Stimulated activated CD8-positive, alpha-beta memory T cell treated with anti-CD3 and anti-CD28 coated beads, Interleukin-4, amount 100 ng/mL, for 4 hours (primary cell): ENCODE data around the gene FRY.

ENCODE experiments used
- DNase-seq, 2 donors: peaks; one replicate each; pipeline ENCODE4 v3.0.0-alpha.2; 2020; ENCODE audit warnings: low read depth in 2 of 2, low spot score in 1 of 2

Gene FRY

DNA sequence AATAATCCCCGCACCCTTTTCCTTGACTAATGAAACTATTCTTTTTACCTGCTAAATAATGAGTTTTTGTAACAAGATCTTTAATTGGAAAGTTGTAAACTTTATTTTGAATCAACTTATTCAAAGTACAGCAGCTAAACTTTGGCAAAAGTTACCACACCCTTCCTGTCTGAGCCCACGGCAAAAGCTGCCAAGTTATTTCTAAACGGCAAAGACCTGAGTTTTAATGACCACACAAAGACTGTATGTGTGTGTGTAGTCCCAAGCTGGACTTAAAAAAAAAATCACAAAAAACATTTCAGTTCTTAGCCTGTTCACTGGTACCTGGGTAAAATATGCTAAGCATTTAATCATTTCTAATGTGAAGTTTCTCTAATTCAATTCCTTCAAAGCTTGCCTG lies 222.8 kb downstream of the FRY start:
- no peak for DNase-seq

DNA sequence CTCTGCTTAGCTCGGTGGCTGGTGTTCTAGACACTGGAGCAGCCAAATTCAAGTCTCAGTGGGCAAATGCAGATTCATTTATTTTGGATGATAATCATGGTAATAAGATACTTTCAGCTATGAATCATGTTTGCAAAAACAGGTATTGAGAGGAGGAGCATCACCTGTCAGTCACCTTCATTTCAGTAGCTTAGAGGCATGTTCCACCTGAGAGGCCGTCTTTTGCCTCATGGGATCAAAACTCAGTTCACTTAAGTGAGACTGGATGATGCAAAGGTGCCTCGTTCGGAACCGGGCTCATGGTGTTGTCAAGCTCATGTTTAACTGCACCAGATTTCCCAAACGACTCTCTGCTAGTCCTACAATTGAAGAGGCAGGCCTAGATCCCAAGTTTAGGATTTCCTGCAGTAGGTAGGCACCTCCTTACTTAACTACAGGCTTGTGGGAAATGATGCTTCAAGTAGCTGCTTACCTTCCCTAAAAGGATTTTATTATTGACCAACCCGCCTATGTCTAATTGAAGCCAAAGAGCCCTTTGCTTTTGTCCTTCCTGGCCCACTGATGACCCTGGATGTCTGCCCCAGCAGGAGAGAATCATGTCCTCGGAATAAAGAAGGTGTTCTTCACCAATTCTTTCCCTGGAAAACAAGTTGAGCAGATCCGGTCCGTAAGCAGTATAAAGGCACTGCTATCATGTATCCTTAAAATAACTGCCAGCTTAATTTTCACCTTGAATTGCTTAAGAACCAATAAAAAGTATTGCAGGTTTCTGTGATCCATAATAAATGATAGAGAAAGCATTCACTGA lies 223.5 kb downstream of the FRY start:
- DNase-seq = no peak

DNA sequence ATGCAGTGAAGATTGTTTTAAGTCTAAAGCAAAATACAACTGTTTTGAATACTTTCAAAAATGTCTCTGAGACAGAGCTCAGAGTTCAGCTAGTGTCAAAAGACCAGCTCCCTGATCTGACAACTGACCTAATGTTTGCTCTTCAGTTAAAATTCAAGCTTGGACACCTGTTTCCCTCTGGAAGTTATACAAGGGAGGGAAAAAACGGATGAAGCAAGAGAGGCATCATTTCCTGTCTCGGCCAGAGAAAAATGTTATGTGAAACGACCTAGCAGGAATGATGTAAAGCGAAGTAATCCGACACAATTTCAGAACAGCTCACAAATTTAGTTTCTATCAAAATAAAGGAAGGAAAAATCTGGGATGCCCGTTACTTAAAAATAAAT lies 224.1 kb downstream of the FRY start:
- no peak for DNase-seq

DNA sequence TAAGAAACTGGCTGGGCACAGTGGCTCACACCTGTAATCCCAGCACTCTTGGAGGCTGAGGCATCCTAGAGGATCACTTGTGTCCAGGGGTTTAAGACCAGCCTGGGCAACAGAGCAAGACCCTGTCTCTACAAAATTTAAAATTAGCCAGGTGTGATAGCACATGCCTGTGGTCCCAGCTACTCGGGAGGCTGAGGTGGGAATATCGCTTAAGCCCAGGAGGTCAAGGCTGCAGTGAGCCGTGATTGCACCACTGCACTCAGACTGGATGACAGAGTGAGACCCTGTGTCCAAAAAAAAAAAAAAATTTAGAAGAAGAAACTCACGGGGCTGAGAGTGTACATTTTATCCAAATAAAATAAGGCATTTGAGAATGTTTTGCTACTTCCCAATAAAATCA lies 224.7 kb downstream of the FRY start:
- DNase-seq = no peak

DNA sequence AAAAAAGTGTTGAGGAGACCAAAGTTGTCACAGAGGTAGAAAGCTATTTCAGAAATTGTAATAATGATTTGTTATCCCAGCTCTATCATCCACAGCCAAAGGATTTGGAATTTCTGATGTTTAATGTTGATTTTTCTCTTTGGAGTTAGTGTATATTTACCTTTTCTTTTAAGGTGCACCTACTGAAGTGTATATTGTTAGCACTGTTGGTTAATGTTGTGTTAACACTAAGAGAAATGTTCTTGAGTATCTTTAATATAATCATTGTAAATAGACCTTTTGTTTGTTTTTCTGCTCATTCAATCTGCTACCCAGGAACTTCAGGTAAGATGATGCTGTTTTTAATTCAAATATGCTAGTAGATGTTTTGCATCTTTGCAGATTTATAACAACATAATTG lies 226.1 kb downstream of the FRY start:
- no peak for DNase-seq

DNA sequence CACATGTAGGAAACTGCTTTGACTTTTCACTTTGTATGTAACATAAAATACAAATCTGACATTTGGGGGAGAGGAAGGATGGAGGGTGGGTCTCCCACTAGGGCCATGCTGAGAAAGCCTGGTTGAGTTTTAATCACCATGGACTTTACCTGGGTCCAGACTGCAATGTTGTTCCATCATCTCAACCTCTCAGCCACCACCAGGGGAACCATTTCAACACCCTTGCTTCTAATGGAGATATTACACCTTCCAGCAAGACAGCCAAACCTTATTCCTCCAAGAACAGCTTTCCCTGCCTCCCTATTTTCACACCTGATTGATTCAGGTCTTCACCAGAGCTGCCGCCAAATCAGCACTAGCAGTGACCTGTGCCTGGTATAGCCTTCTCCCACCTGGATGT lies 227.5 kb downstream of the FRY start:
- DNase-seq = no peak

DNA sequence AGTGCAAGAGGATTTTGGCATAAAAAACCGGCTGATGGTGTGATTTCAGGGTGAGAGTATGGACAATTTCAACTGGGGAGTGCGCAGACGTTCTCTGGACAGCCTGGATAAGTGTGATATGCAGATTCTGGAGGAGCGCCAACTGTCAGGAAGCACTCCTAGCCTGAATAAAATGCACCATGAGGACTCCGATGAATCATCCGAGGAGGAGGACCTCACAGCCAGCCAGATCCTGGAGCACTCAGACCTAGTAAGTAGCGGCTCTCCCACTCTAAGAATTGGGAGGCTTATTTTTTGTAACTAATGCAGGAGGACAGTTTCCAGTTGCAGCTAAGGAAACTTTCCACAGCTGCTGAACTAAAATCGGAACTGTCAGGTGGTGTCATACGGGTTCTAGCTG lies 230.0 kb downstream of the FRY start:
- DNase-seq = no peak

DNA sequence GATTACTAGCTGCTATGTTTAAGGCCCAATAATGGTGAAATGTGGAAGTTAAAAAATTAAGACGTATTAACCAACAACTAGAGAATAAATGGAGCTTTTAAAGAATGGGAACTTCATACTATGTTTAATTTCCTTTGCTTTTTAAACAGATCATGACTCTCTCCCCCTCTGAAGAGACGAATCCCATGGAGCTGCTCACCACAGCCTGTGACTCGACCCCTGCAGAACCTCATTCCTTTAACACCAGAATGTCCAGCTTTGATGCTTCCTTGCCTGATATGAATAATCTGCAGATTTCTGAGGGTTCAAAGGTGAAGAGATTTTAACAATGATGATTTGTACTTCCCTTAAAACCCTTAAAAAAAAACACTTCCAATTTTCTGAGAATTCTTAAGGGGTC lies 230.6 kb downstream of the FRY start:
- no peak for DNase-seq

DNA sequence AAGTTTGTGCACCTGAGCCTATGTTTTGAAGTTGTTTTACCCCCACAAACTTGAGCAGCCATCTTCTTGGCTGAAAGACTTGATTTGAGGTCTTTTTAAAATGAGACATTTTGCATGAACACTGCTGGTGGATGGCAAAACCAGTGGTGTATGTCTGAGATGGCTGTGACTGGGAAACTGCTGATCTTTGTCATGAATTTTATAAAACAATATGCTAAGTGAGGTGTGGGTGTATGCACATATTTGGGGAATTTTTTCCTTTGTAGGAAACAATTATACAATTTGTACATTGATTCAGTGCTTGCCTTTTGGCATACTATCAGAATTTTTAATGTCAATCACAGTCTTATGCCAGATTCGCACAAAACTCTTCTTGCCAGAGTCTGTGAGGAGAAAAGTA lies 231.0 kb downstream of the FRY start:
- no peak for DNase-seq

DNA sequence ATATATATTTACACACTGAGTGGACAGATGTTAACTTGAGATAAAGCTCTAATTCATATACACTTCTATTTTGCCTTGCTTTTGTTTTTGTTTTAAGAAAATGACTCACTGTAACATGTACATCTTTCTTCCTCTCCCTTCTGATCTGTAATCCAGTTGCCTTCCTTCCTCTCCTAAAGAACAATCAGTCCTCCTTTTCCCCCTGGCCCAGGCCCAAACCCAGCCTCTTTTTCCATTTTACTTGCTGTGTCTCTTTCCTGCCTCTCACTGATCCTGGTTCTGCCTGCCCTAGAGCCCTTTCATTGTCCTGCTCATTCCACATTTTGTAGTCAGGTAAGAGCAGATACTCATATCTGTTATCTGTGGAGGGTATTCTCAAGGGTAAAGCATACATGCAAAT lies 232.8 kb downstream of the FRY start:
- no peak for DNase-seq

DNA sequence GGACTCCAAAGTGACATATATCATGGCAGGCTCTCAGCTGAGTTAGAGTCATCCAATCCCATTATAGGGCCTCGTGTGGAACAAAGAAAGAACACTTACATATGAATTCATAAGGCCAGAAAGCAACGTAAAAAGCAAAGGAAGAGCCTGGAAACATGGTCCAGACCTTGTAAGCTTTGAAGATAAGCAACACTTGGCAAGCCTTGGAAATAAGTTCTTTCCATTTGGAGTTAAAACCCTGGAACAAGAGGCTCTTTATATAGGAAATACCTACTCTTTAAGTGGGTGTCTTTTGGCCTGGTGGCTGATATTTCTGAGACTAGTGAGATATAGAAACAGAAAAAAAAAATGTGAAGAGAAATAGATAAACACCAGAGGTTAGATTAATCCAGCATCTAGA lies 234.2 kb downstream of the FRY start:
- no peak for DNase-seq

DNA sequence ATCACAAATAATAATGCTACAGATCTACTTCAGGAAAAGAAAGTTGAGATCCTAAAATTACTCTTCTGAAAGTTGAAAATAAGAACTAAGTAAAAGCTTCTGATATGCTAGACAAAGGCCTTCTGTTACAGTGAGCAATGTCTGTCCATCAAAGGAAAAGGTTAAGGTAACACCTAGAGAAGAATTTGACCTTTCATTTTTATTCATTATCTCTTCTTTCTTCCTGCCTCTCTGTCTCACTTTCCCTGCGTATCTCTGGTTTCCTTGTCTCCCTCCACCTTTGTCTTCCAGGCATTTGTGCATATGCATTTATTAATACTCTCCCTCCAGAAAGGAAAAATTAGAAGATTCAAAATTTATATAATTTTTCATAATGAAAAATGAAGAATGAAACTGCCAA lies 234.6 kb downstream of the FRY start:
- no peak for DNase-seq

DNA sequence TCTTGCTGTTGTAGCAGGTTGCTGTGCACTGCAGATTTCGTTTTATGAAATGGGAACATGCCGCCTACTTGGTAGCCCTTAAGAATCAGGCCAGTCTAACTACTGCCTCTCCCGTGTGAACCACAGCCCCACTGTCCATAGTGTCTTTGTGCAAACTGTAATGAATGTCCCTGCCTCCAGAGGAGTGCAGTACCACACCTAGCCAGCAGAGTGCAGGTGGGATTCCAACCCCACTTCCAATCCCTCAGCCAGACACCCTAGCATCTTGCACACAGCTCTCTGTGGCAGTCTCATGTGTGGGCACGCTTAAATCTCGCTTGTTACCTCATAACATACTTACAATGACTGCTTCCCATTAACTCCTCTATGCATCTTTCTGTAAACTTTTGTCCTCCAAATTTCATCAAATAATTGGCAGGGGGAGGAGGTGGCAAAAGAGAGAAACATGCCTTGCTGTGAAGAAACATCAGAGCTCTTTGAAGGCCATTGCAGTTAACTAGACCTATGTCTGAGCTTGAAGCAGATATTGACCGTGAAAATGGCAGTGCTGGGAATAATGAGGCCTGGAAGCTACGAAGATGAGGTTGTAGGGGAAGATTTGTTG lies 236.4 kb downstream of the FRY start:
- peak in 1 of 2 donors; percentile 35 for DNase-seq

DNA sequence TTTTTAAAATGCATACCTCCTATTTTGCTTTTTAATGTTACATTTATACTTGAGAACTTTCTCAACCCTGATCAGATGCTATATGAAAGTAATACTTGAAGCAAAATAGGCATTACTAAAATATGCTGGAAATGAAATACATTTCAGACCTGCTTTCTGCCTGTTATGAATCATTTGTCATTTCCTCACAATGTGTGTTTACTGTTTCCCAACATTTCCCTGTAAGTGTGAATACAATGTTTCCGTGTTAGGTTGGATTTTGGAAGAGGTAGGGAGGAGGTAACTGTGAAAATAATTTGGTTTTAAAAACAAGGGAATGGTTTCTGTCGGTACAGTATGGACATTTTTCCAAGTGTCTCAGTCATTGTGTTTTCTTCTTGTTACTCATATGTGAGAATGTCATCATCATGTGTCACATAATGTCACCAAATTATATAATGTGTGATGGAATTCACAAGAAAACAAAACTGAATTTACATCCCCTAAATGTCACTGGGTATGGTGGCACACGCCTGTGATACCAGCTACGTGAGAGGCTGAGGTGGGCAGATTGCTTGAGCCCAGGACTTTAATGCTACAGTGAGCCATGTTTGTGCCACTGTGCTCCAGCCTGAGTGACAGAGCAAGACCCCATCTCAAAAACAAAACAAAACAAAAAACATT lies 240.6 kb downstream of the FRY start:
- DNase-seq = no peak

DNA sequence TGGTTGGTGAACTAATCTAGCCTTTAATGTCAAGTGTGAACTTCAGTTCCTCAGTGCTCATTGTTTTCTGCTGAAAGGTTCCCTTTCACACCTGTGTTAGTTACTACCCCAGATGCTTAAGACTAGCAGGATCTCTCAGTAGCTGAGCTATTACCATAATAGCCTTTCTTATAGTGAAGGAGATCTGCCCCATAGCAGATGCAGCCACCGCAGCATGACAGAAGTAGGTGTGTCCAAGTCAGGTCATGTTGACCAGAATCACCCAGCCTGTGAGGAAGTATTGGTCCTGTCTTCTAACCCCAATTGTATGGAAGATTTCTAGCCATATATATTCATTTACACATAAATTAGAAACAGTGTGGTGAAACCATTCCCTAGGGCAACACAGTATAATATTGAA lies 246.3 kb downstream of the FRY start:
- no peak for DNase-seq

DNA sequence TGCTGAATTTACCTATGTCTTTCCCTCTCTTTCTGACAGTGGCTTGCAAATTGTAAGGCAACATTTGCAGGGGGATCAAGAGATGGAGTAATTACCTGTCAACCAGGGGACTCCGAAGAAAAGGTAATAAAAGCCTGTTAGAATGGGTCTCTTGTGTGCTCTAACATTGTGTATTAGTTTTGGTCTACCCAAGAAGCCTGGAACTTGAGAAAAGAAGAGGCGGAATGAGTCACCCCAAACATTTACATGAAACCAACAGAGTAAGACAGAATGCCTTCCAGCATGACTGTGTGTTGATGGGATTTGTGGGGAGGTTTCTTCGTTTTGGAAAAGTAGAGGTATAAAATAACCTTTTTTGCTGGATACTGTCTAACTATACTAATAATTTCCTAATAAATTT lies 246.9 kb downstream of the FRY start:
- DNase-seq = no peak

DNA sequence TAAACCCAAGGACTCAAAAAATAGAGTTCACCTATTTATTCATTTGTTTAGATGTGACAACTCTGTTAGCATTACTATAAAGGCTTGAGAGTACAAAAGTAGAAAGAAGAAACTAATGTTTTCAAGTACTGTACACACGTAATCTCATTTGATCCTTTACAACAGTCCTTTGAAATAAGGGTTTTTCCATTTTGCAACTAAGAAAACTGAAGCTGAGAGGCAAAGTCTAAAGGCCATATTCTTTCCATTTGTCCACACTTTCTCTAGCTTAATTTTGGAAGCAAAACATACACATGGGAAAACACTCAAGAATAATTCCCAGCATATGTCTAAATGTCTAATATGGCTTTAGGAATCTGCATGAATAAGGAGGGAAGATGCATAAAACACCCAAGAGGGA lies 249.5 kb downstream of the FRY start:
- DNase-seq = no peak

DNA sequence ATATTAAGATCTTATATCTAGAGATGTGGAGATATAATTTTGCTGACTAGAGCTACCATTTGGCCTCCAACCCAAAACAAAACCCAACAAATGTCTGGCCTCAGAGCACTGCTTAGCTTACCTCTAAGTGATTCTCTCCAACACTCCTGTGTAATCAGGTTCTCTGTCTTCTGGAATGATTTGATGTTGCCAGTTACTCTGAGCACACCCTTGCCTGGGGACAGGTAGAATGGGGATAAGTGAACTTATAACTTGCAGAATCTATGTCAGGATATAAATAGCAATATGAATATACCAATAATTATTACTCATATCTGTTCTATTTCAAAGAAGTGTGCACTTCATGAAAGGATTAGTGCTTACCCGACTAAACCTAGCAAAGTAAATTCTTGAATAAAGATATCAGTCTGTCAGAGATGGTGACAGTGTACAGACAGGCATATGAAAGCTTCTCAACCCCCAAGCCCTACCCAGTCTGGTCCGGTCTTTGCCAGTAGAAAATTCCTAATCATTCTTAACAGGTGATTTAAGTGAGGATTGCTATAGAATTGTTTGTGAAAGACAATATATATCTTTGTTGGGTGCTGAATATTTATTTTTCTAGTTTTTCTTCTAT lies 250.6 kb downstream of the FRY start:
- no peak for DNase-seq

DNA sequence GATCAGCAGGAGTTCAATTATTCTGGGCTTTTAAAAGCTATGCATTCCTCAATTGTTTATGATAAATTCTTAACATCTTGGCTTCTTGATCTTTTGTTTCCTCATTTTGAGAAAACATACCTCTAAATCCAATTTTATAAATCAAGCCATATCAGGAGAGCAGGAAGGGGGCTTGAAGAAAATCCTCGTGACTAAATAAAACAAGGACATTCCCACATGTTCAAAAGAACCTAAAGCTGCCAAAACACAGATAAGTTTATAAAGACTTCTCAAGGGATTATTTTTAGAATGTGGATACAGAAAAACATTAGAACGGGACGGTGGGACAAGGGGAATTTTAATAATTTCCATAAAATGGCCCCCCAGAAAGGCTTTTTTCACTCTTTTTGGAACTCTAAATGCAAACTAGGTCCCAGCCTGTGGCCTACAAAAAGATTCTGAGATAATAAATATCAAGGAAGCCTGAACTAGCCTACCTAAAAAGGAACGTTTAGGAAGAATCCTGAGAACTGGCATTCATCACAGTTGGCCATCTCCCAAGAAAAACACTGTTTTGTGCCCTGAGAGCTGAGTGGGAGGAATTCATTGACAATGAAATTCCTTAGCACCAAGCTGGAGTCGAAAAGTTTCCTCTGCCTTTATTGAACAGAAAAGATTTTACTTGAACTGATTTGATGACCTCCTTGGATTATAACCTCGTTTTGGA lies 253.5 kb downstream of the FRY start:
- DNase-seq = no peak

DNA sequence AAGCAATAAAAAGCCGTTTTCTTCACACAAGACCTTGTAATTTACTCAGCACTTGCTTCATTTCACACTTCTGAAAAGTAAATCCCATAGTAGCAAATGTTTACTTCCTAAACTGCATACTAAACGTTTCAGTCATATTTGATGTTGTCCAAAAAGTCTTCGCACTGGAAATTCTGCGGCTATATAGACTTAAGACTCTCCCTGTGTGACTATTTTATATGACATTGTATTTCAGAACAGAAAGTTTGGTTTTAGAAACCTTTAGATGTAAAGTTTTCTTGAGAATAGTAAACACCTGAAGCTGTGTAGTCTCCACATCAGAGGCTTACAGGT lies 254.0 kb downstream of the FRY start:
- no peak for DNase-seq

DNA sequence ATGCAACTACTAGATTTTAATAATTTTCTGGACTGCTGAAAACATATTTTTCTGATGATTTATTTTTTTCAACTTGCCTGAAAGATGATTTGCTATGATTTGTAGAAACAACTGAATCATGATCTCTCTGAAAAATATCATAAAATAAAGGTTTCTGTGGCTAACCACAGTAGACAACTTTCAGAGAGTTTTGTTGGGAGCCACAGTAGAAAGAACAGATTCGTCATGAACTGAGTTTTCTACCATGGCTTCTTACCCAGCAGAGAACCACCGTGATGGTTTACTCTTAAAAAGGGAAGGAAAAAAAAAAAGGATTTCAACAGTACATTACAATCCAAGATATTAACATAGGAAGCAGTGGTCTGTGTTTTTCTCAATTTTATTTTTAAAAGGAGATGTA lies 265.6 kb downstream of the FRY start:
- no peak for DNase-seq

DNA sequence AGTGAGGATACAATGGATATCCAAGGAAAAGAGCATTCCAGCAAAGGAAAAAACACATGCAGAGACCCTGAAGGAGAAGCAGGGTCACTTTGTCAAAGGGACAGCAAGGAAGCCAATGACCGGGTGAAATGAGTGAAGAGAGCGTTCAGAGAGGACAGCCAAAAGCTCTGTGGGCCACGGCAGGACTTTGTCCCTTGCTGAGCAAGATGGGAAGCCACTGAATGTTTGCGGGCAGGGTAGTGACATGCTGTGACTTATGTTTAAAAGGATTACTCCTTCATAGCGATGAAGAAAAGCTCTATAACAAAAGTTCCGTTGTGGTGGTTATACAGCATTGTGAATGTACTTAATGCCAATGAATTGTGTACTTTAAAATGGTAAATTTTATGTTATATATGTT lies 267.1 kb downstream of the FRY start:
- no peak for DNase-seq
